Astrocyte of the spinal cord (primary cell): ENCODE measurements around the gene SRL.

Experiments used
- DNase-seq: peaks from one replicate; pipeline ENCODE4 v3.0.0; 2011; ENCODE audit warnings: low read depth, low spot score
- H3K4me3 ChIP-seq: 2 replicates; pipeline ENCODE4 v1.5.1; 2011; ENCODE audit warnings: low read depth, mild to moderate bottlenecking, low read length, moderate library complexity
- CTCF ChIP-seq: IDR thresholded peaks from 2 replicates; pipeline ENCODE4 v1.5.1; 2012; ENCODE audit warnings: low read depth, mild to moderate bottlenecking, low read length, inconsistent platforms
- in situ Hi-C: cut with HindIII; loops from 2 replicates; pipeline ENCODE4 v1.10.0; 2017; ENCODE audit warnings: low sequenced_read_pairs

The SRL gene

GRCh38 chr16:4218202-4218601, 23.7 kb downstream of the SRL start:
- no peak for TF ChIP-seq CTCF
- in situ Hi-C loops = no loop called here
- no peak overlapping the region for H3K4me3 ChIP-seq

DNA sequence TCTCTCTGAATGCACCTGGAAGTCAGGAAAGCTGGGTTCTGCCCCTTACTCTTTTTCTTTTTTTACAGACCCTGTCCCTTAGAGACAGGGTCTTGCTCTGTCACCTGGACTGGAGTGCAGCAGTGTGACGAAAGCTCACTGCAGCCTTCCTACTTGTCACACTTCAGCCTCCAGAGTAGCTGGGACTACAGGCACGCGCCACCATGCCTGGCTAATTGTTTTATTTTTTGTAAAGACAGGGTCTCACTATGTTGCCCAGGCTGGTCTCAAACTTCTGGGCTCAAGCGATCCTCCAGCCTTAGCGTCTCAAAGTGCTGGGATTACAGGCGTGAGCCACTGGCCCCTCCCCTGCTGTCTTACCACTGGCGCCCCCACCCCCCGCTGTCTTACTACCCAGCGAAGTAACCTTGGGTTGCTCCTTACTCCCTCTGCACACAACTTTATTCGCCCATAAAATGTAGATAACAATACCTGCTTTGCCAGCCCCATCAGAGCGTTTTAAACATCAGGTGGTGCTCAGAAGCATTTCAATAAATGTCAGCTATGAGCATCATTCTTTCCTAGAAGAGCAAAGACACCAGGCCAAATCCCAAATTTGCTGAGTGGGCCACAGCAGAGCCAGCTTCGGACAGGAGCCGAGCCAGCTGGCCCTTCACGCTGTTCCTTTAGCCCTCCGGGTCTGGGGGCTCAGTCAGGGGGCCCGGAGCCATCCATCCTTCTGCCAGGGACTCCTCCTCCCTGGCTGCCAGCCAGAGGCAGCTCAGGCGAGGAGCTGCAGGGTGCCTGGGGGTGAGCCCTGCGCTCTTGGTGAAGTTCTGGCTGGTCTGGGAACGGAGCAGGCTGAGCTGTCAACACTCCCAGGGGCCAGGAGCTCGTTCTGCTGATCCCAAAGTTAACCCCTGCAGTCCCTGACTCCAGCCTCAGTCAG, 24.4 kb downstream of the SRL start:
- peak; percentile 40 for DNase-seq
- TF ChIP-seq CTCF = no peak
- in situ Hi-C loops = no loop called here
- no peak overlapping the region for H3K4me3 ChIP-seq

More at GRCh38 chr16:4218202-4218601, 23.7 kb downstream of the SRL start:
- DNase-seq = no peak

- in situ Hi-C loops = no loop called here
- no peak for TF ChIP-seq CTCF
- H3K4me3 ChIP-seq = no peak overlapping the region
- DNase-seq = no peak
Measured at GRCh38 chr16:4216596-4216995, 25.3 kb downstream of the SRL start.

DNA sequence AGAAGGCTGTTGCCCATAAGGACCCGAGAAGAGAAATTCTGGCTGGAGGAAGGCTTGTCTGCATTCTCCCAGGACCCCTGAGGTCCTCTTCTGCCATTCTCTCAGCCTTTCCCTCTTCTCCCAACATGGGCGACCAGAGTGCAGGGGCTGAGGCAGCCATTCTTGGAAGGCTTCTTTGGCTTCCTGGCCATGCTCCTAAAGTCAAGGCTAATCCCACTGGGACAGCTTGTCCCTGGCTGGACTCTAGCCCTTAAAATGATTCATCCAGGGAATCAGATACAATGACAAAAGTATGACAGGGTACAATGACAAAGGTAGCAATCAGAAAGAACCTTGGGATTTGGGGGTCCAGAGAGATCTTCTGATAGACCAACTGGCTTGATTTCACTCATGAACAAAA, 26.8 kb downstream of the SRL start:
- no peak for DNase-seq
- TF ChIP-seq CTCF = no peak
- in situ Hi-C loops = no loop called here
- H3K4me3 ChIP-seq = no peak overlapping the region

- no peak overlapping the region for H3K4me3 ChIP-seq
- in situ Hi-C loops = no loop called here
- no peak for TF ChIP-seq CTCF
- DNase-seq = peak; percentile 86
Measured at GRCh38 chr16:4214215-4214621, 27.7 kb downstream of the SRL start.

GRCh38 chr16:4213737-4214136, 28.1 kb downstream of the SRL start:
- in situ Hi-C loops = no loop called here

More at GRCh38 chr16:4213737-4214136, 28.1 kb downstream of the SRL start:
- no peak for TF ChIP-seq CTCF
- no peak for DNase-seq
- no peak overlapping the region for H3K4me3 ChIP-seq
